HG03520 (cell line): ENCODE results near the gene SRP14.
"Not testable (repeated sequence)": the region's sequence is repeated elsewhere in the genome, so short reads cannot be mapped to it uniquely, and the experiment has no call there.

ENCODE experiments used
- ATAC-seq: cut with Tn5 transposase; IDR thresholded peaks from one replicate; pipeline ENCODE4 v1.9.1; 2021; ENCODE audit warnings: mild to moderate bottlenecking, moderate library complexity; ENCODE audit not compliant: unreplicated experiment

Gene SRP14, protein sequence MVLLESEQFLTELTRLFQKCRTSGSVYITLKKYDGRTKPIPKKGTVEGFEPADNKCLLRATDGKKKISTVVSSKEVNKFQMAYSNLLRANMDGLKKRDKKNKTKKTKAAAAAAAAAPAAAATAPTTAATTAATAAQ

GRCh38 chr15:40038638-40039543 is at the start of gene SRP14:
TSS of gene SRP14 (minus strand) at chr15:40039181. CDS start at chr15:40039116, 65 bp downstream.
- ATAC-seq: peak; percentile 90

- ATAC-seq: no peak
Observed at GRCh38 chr15:40087991-40088928, 49.3 kb upstream of the SRP14 start.

- no peak for ATAC-seq
Observed at GRCh38 chr15:40087068-40087810, 48.3 kb upstream of the SRP14 start.

GRCh38 chr15:40085266-40085665 is 46.3 kb upstream of the SRP14 start:
- no peak for ATAC-seq

DNA sequence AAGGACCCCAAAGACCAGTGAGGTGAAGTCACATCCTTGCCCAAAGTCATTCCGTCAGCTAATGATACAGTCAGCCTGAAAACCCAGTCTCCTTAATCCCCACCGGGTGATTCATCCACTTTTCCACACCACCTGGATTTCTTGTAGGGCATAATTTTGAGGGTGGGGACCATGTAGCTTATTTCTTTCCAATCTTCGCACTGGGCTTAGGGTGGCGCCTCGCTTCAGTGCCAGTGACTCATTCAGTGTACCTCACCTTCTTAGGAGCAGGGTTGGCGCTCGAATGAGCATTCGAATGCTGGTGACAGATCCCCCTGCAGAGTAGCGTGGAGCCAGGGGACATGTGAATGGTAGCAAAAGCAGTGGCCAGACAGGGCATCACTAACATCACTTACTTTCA is 45.7 kb upstream of the SRP14 start:
- ATAC-seq: no peak

- no peak for ATAC-seq
Observed at GRCh38 chr15:40082195-40082883, 43.4 kb upstream of the SRP14 start.

- ATAC-seq: no peak
Observed at GRCh38 chr15:40081691-40082194, 42.8 kb upstream of the SRP14 start.

GRCh38 chr15:40080847-40081246 is 41.9 kb upstream of the SRP14 start:
- no peak for ATAC-seq

- no peak for ATAC-seq
Observed at GRCh38 chr15:40080104-40080503, 41.1 kb upstream of the SRP14 start.

GRCh38 chr15:40079456-40079855 is 40.5 kb upstream of the SRP14 start:
- ATAC-seq: no peak

DNA sequence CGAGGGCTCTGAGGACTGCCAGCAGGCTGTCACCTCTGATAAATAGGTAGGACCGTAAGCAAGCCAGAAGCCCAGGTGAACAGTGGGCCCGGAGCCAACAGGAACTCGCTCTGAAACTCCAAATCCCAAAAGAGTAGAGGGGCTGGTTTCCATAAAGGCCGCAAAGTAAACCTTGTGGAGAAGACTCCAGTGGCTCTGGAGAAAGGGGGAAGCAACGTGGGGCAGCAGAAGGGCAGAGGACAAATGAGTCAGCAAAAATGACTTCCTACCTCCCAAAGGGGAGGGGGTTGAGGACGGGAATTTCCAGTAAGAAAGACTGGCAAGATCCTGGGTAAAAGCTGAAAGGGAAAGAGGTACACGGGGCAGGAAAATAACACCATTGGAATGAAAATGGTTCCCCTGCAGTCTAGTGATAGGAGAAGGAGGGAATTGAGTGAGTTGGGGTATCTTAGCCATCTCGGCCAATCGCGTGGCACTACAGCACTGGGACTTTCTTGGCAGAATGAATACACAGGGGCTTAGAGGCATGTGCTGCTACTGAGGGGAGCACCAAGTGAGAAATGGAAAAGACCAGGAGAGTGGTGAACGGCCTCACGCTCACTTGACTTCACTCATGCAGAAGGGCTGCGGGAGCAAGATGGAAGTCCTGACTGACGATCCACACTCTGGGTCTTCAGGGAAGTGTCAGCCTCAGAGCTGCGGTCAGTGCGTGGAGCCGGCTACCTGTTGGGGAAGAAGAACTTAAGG is 36.5 kb upstream of the SRP14 start:
- ATAC-seq: no peak

DNA sequence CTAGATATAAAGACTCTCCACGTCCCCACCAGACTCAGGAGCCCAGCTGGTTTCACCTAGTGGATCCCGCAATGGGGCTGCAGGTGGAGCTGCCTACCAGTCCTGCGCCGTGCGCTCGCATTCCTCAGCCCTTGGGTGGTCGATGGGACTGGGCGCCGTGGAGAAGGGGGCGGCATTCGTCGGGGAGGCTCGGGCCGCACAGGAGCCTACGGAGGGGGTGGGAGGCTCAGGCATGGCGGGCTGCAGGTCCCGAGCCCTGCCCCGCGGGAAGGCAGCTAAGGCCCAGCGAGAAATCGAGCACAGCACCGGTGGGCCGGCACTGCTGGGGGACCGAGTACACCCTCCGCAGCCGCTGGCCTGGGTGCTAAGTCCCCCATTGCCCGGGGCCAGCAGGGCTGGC is 35.7 kb upstream of the SRP14 start:
- not testable (repeated sequence) for ATAC-seq

DNA sequence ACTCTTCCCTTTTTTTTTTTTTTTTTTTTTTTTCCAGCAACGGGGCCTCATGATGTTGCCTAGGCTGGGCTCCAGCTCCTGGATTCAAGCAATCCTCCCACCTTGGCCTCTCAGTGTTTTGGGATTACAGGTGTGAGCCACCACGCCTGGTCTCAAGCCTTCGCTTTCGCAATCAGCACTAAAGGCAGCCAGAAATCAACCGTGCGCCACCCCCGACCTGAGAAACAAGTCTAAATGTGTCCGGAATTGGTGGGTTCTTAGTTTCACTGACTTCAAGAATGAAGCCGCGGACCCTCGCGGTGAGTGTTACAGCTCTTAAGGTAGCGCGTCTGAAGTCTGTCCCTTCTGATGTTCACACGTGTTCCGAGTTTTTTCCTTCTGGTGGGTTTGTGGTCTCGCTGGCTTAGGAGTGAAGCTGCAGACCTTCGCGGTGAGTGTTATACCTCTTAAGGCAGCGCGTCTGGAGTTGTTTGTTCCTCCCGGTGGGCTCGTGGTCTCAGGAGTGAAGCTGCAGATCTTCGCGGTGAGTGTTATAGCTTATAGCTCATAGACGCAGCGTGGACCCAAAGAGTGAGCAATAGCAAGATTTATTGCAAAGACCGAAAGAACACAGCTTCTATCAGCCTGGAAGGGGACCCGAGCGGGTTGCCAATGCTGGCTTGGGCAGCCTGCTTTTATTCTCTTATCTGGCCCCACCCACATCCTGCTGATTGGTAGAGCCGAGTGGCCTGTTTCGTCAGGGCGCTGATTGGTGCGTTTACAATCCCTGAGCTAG is 34.9 kb upstream of the SRP14 start:
- ATAC-seq: not testable (repeated sequence)

DNA sequence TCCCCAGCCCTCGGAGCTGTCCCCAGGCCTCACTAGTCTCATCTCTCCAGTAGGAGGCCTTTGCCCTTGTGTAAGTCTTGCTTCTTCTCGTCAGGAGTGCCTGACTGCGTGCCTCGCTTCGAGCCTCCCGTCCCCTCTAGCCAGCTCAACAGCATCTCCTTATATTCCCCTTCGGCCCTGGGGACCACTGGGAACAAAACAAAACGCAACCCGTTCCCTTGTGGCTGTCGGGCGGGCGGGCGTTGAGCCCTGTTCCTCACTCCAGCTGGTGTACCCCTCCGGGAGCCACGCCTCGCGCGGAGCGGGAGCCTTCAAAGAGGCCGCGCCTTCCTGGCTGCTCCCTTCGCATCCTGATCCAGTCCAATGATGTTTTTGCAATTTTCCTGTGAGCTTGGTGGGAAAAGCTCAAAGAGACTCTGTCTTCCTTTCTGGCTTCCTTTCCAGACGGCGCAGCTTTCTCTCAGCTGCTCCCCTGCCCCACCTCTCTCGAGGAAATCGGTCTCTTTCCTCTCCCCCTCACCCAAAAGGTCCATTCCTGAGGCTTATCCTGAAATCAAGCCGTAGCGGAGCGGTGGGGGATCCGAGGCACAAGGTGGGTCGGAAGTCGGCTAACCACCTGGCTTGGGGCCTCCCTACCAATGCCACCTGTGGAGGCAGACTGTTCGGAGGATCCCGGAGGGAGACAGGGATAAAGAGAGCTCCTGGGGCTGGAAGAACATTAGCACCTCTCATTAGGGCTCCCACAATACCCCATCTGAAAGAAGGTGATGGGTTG is 33.4 kb upstream of the SRP14 start:
- no peak for ATAC-seq

GRCh38 chr15:40070608-40071218 is 31.7 kb upstream of the SRP14 start:
- no peak for ATAC-seq

DNA sequence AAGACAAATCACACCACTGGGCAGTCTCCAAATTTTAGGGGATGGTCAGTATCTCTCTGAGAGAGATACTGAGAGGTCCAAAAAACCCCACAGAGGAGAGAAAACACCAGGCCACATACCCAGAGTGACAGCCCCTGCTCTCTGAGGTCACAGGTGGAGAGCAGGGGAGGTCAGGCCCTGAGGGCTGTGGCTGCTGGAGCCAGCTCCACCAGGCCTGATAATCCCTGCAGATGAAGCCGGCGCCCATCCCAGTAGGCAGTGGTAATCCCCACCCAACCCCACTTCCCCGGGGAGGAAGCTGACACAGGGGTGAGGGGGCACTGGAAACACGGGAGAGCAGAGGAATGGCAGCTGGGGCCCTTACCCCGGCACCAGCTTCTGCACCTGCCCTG is 31.2 kb upstream of the SRP14 start:
- ATAC-seq: no peak
